ENCODE measurements around the gene JMJD4.

Gene JMJD4

GRCh38 chr1:227745568-227746265 lies 10.6 kb upstream of the JMJD4 start:
- TF ChIP-seq POU2F2 (IDR thresholded peaks at IDR 0.05; ENCODE audit: low read depth, low read length) (no peak), POLR2A (IDR thresholded peaks at IDR 0.05; ENCODE audit: low read depth, low read length) (no peak), PAX5 (IDR thresholded peaks at IDR 0.05; ENCODE audit: insufficient read depth, low read length, severe bottlenecking) (no peak), SPI1 (IDR thresholded peaks at IDR 0.05; ENCODE audit: low read depth, low read length) (no peak), TAF1 (IDR thresholded peaks at IDR 0.05; ENCODE audit: low read depth, low read length) (no peak), POLR2AphosphoS5 (IDR thresholded peaks at IDR 0.05; ENCODE audit: low read depth, low read length) (no peak)
- no peak for FAIRE-seq
- DNase-seq (ENCODE audit: insufficient read length, low spot score): no peak

GRCh38 chr1:227744668-227745067 lies 9.6 kb upstream of the JMJD4 start:
- TF ChIP-seq TAF1 (IDR thresholded peaks at IDR 0.05; ENCODE audit: low read depth, low read length) (no peak), POLR2AphosphoS5 (IDR thresholded peaks at IDR 0.05; ENCODE audit: low read depth, low read length) (no peak), PAX5 (IDR thresholded peaks at IDR 0.05; ENCODE audit: insufficient read depth, low read length, severe bottlenecking) (no peak), POU2F2 (IDR thresholded peaks at IDR 0.05; ENCODE audit: low read depth, low read length) (no peak), POLR2A (IDR thresholded peaks at IDR 0.05; ENCODE audit: low read depth, low read length) (no peak), SPI1 (IDR thresholded peaks at IDR 0.05; ENCODE audit: low read depth, low read length) (no peak)
- no peak for FAIRE-seq
- DNase-seq (ENCODE audit: insufficient read length, low spot score): no peak

- FAIRE-seq (no peak), DNase-seq (ENCODE audit: insufficient read length, low spot score) (no peak)
- TF ChIP-seq TAF1 (IDR thresholded peaks at IDR 0.05; ENCODE audit: low read depth, low read length) (no peak), SPI1 (IDR thresholded peaks at IDR 0.05; ENCODE audit: low read depth, low read length) (no peak)
Measured at GRCh38 chr1:227742738-227743715, 7.9 kb upstream of the JMJD4 start.

- FAIRE-seq: no peak
- TF ChIP-seq TAF1 (IDR thresholded peaks at IDR 0.05; ENCODE audit: low read depth, low read length): no peak
- no peak for TF ChIP-seq POU2F2 (IDR thresholded peaks at IDR 0.05; ENCODE audit: low read depth, low read length)
- no peak for TF ChIP-seq POLR2A (IDR thresholded peaks at IDR 0.05; ENCODE audit: low read depth, low read length)
- TF ChIP-seq SPI1 (IDR thresholded peaks at IDR 0.05; ENCODE audit: low read depth, low read length): no peak
- no peak for TF ChIP-seq PAX5 (IDR thresholded peaks at IDR 0.05; ENCODE audit: insufficient read depth, low read length, severe bottlenecking)
- TF ChIP-seq POLR2AphosphoS5 (IDR thresholded peaks at IDR 0.05; ENCODE audit: low read depth, low read length): no peak
- no peak for DNase-seq (ENCODE audit: insufficient read length, low spot score)
Measured at GRCh38 chr1:227741166-227741870, 6.2 kb upstream of the JMJD4 start.

- TF ChIP-seq SPI1 (IDR thresholded peaks at IDR 0.05; ENCODE audit: low read depth, low read length) (no peak), POLR2AphosphoS5 (IDR thresholded peaks at IDR 0.05; ENCODE audit: low read depth, low read length) (no peak), PAX5 (IDR thresholded peaks at IDR 0.05; ENCODE audit: insufficient read depth, low read length, severe bottlenecking) (no peak), POU2F2 (IDR thresholded peaks at IDR 0.05; ENCODE audit: low read depth, low read length) (no peak), POLR2A (IDR thresholded peaks at IDR 0.05; ENCODE audit: low read depth, low read length) (no peak), TAF1 (IDR thresholded peaks at IDR 0.05; ENCODE audit: low read depth, low read length) (no peak)
- DNase-seq (ENCODE audit: insufficient read length, low spot score) (no peak), FAIRE-seq (no peak)
Measured at GRCh38 chr1:227740401-227740960, 5.4 kb upstream of the JMJD4 start.

GRCh38 chr1:227739636-227740035 lies 4.5 kb upstream of the JMJD4 start:
- DNase-seq (ENCODE audit: insufficient read length, low spot score) (no peak), FAIRE-seq (no peak)
- no peak for TF ChIP-seq POU2F2 (IDR thresholded peaks at IDR 0.05; ENCODE audit: low read depth, low read length)
- no peak for TF ChIP-seq SPI1 (IDR thresholded peaks at IDR 0.05; ENCODE audit: low read depth, low read length)
- no peak for TF ChIP-seq TAF1 (IDR thresholded peaks at IDR 0.05; ENCODE audit: low read depth, low read length)
- TF ChIP-seq POLR2AphosphoS5 (IDR thresholded peaks at IDR 0.05; ENCODE audit: low read depth, low read length): no peak
- TF ChIP-seq POLR2A (IDR thresholded peaks at IDR 0.05; ENCODE audit: low read depth, low read length): no peak
- TF ChIP-seq PAX5 (IDR thresholded peaks at IDR 0.05; ENCODE audit: insufficient read depth, low read length, severe bottlenecking): no peak

- DNase-seq (ENCODE audit: insufficient read length, low spot score): no peak
- TF ChIP-seq POLR2A (IDR thresholded peaks at IDR 0.05; ENCODE audit: low read depth, low read length) (no peak), PAX5 (IDR thresholded peaks at IDR 0.05; ENCODE audit: insufficient read depth, low read length, severe bottlenecking) (no peak), POLR2AphosphoS5 (IDR thresholded peaks at IDR 0.05; ENCODE audit: low read depth, low read length) (no peak), SPI1 (IDR thresholded peaks at IDR 0.05; ENCODE audit: low read depth, low read length) (no peak), TAF1 (IDR thresholded peaks at IDR 0.05; ENCODE audit: low read depth, low read length) (no peak), POU2F2 (IDR thresholded peaks at IDR 0.05; ENCODE audit: low read depth, low read length) (no peak)
- FAIRE-seq: no peak
Measured at GRCh38 chr1:227738820-227739219, 3.7 kb upstream of the JMJD4 start.

GRCh38 chr1:227736814-227737432 lies 1.8 kb upstream of the JMJD4 start:
- DNase-seq (ENCODE audit: insufficient read length, low spot score): no peak
- TF ChIP-seq SPI1 (IDR thresholded peaks at IDR 0.05; ENCODE audit: low read depth, low read length) (no peak), TAF1 (IDR thresholded peaks at IDR 0.05; ENCODE audit: low read depth, low read length) (no peak), POLR2AphosphoS5 (IDR thresholded peaks at IDR 0.05; ENCODE audit: low read depth, low read length) (no peak), PAX5 (IDR thresholded peaks at IDR 0.05; ENCODE audit: insufficient read depth, low read length, severe bottlenecking) (no peak), POU2F2 (IDR thresholded peaks at IDR 0.05; ENCODE audit: low read depth, low read length) (no peak), POLR2A (IDR thresholded peaks at IDR 0.05; ENCODE audit: low read depth, low read length) (no peak)
- FAIRE-seq: no peak
